HepG2 (cell line): ENCODE measurements around the gene DHRS11. TPM values are rescaled to one million over a fixed set of nuclear protein-coding genes. Genes with fewer than 3 reads are reported as not detected.

ENCODE experiments used
- IRF2 ChIP-seq: IDR thresholded peaks from 2 replicates; pipeline ENCODE4 v1.6.1; 2018; ENCODE audit warnings: missing genetic modification reagents, missing compliant biosample characterization
- KDM6A ChIP-seq: IDR thresholded peaks from 2 replicates; pipeline ENCODE4 v1.6.1; 2016; ENCODE audit warnings: low read depth
- KMT2B ChIP-seq: IDR thresholded peaks from 2 replicates; pipeline ENCODE4 v1.6.1; 2016; ENCODE audit warnings: missing genetic modification reagents, missing compliant biosample characterization
- LBX2 ChIP-seq: sonication (generic); formaldehyde crosslinking; IDR thresholded peaks from 2 replicates; pipeline ENCODE4 v1.5.0; 2020; ENCODE audit warnings: missing genetic modification reagents, mild to moderate bottlenecking, borderline replicate concordance
- NFIC ChIP-seq: IDR thresholded peaks from 2 replicates; pipeline ENCODE4 v1.6.1; 2012; ENCODE audit warnings: mild to moderate bottlenecking, low read length, inconsistent platforms
- NFYB ChIP-seq: sonication (generic); formaldehyde crosslinking; IDR thresholded peaks from 2 replicates; pipeline ENCODE4 v1.4.0; 2020; ENCODE audit warnings: missing genetic modification reagents
- PCBP2 ChIP-seq: fragments of 200-400 bp; formaldehyde crosslinking; optimal IDR thresholded peaks from 2 replicates; pipeline ENCODE3; 2018; ENCODE audit warnings: low read length, low read depth; ENCODE audit not compliant: poor library complexity, severe bottlenecking
- PHF5A ChIP-seq: IDR thresholded peaks from one replicate; pipeline ENCODE4 v1.6.1; 2018; ENCODE audit warnings: low read depth, missing genetic modification reagents; ENCODE audit not compliant: unreplicated experiment
- RAD51 ChIP-seq: fragments of 450-650 bp; IDR thresholded peaks from 2 replicates; pipeline ENCODE4 v1.6.1; 2016; ENCODE audit warnings: borderline replicate concordance
- RFX1 ChIP-seq: fragments of 450-650 bp; IDR thresholded peaks from 2 replicates; pipeline ENCODE4 v1.6.1; 2017
- RNF2 ChIP-seq: fragments of 450-650 bp; conservative IDR thresholded peaks from 2 replicates; pipeline ENCODE4 v1.6.1; 2016; ENCODE audit warnings: low read depth
- RXRA ChIP-seq: sonication (generic); formaldehyde crosslinking; IDR thresholded peaks from 2 replicates; pipeline ENCODE4 v1.5.1; 2020; ENCODE audit warnings: missing genetic modification reagents
- SOX13 ChIP-seq, 3 experiments: fragments of 450-650 bp in 1 of 3; sonication (generic) in 1 of 3; formaldehyde crosslinking in 1 of 3; IDR thresholded peaks in 2 of 3; conservative IDR thresholded peaks in 1 of 3; 2 replicates each; pipeline versions ENCODE4 v1.5.0 to v1.6.1; 2016 to 2020; ENCODE audit warnings: antibody characterized with exemption in 1 of 3, mild to moderate bottlenecking in 1 of 3, missing compliant biosample characterization in 1 of 3, missing genetic modification reagents in 1 of 3, moderate library complexity in 1 of 3
- SP5 ChIP-seq: IDR thresholded peaks from 2 replicates; pipeline ENCODE4 v1.6.1; 2016; ENCODE audit warnings: low read depth, borderline replicate concordance
- TARDBP ChIP-seq: sonication (generic); formaldehyde crosslinking; IDR thresholded peaks from 2 replicates; pipeline ENCODE4 v1.8.0; 2022; ENCODE audit warnings: mild to moderate bottlenecking, missing genetic modification reagents
- TIGD3 ChIP-seq: sonication (generic); formaldehyde crosslinking; IDR thresholded peaks from 2 replicates; pipeline ENCODE4 v1.5.1; 2020; ENCODE audit warnings: mild to moderate bottlenecking, missing genetic modification reagents, borderline replicate concordance
- ZFP36L1 ChIP-seq: sonication (generic); formaldehyde crosslinking; IDR thresholded peaks from 2 replicates; pipeline ENCODE4 v1.8.0; 2022; ENCODE audit warnings: mild to moderate bottlenecking, missing genetic modification reagents, moderate library complexity
- ZFY ChIP-seq: sonication (generic); formaldehyde crosslinking; IDR thresholded peaks from 2 replicates; pipeline ENCODE4 v1.4.0; 2020; ENCODE audit warnings: missing genetic modification reagents
- ZNF143 ChIP-seq: sonication (generic); formaldehyde crosslinking; IDR thresholded peaks from 2 replicates; pipeline ENCODE4 v1.4.0; 2020; ENCODE audit warnings: missing genetic modification reagents
- ZNF207 ChIP-seq: fragments of 450-650 bp; IDR thresholded peaks from 2 replicates; pipeline ENCODE4 v1.6.1; 2016; ENCODE audit warnings: antibody characterized with exemption, borderline replicate concordance
- ZNF253 ChIP-seq: sonication (generic); formaldehyde crosslinking; IDR thresholded peaks from 2 replicates; pipeline ENCODE4 v1.8.0; 2022; ENCODE audit warnings: mild to moderate bottlenecking, missing genetic modification reagents, borderline replicate concordance
- ZNF256 ChIP-seq: sonication (generic); formaldehyde crosslinking; conservative IDR thresholded peaks from 2 replicates; pipeline ENCODE4 v1.4.0; 2020; ENCODE audit warnings: missing genetic modification reagents
- ZNF549 ChIP-seq: sonication (generic); formaldehyde crosslinking; IDR thresholded peaks from 2 replicates; pipeline ENCODE4 v1.5.0; 2020; ENCODE audit warnings: missing genetic modification reagents
- ZNF576 ChIP-seq: sonication (generic); formaldehyde crosslinking; IDR thresholded peaks from 2 replicates; pipeline ENCODE4 v1.4.0; 2020; ENCODE audit warnings: mild to moderate bottlenecking, missing genetic modification reagents
- ZNF839 ChIP-seq: sonication (generic); formaldehyde crosslinking; IDR thresholded peaks from 2 replicates; pipeline ENCODE4 v1.4.0; 2020; ENCODE audit warnings: missing genetic modification reagents, mild to moderate bottlenecking, borderline replicate concordance
- ZUFSP ChIP-seq: sonication (generic); formaldehyde crosslinking; IDR thresholded peaks from 2 replicates; pipeline ENCODE4 v1.9.0; 2021; ENCODE audit warnings: missing genetic modification reagents, mild to moderate bottlenecking, borderline replicate concordance
- polyA plus RNA-seq, 8 experiments: library from polyadenylated mRNA; depleted of rRNA in 3 of 8; stranded (reverse) in 7 of 8; unstranded in 1 of 8; fragments of >200 nt; fragmentation: Illumina TruSeq in 4 of 8; extraction: Trizol in 4 of 8; gene quantifications; 2 replicates each; pipeline versions ENCODE4 v1.2.1 to v1.2.3, GENCODE V29; 2011 to 2016; ENCODE audit warnings: low read depth in 4 of 8, missing spikeins in 1 of 8, mixed read lengths in 1 of 8; ENCODE audit not compliant: insufficient read depth in 1 of 8
- total RNA-seq, 5 experiments: library from RNA; depleted of rRNA; stranded (reverse); fragments of >200 nt; fragmentation: Illumina TruSeq; extraction: Trizol; gene quantifications; 2 replicates each; pipeline ENCODE4 v1.2.3, GENCODE V29; 2016; ENCODE audit warnings: low read depth in 1 of 5

DHRS11 gene
- total and polyA plus RNA-seq, 2 of the 13 experiments (the other 11 are each of a cell fraction or from before 2014, with no cell fraction given), result 28.4 to 41.9 TPM

- TF ChIP-seq ZNF256 (CRISPR knock-in tag), result no peak
- TF ChIP-seq ZUFSP (CRISPR knock-in tag), result no peak
- no peak for TF ChIP-seq NFIC
- TF ChIP-seq RFX1, result no peak
- TF ChIP-seq IRF2, result peak; percentile 68
- peak; percentile 95 for TF ChIP-seq ZFY (CRISPR knock-in tag)
- TF ChIP-seq ZNF207, result no peak
- TF ChIP-seq ZNF839 (CRISPR knock-in tag), result no peak
- no peak for TF ChIP-seq ZNF143 (CRISPR knock-in tag)
- TF ChIP-seq TIGD3, result no peak
- peak; percentile 82 for TF ChIP-seq NFYB (CRISPR knock-in tag)
- peak; percentile 59 for TF ChIP-seq SP5 (CRISPR knock-in tag)
- TF ChIP-seq LBX2 (CRISPR knock-in tag), result no peak
- TF ChIP-seq PHF5A, result peak; percentile 83
- TF ChIP-seq RNF2, result no peak
- TF ChIP-seq RAD51, result no peak
- no peak for TF ChIP-seq ZNF576 (CRISPR knock-in tag)
- TF ChIP-seq SOX13 (IDR thresholded peaks at IDR 0.05), result no peak
- peak in 1 of 2 experiments; percentile 12; a peak in 1 of 4 replicates for TF ChIP-seq SOX13 (CRISPR knock-in tag; conservative IDR thresholded peaks at IDR 0.05 in 1 of 2, IDR thresholded peaks at IDR 0.05 in 1 of 2)
- TF ChIP-seq TARDBP (CRISPR knock-in tag), result peak; percentile 72; the same call in 1 of the 2 replicates
- no peak for TF ChIP-seq KDM6A
- peak; percentile 52; the same call in 1 of the 2 replicates for TF ChIP-seq ZNF253
- no peak for TF ChIP-seq ZFP36L1
- no peak for TF ChIP-seq RXRA (CRISPR knock-in tag)
- TF ChIP-seq PCBP2, result no peak
- no peak for TF ChIP-seq ZNF549 (CRISPR knock-in tag)
- TF ChIP-seq KMT2B (CRISPR knock-in tag), result peak; percentile 96
These were observed 45.9 kb upstream of the DHRS11 start (continued) for GRCh38 chr17:36545465-36546417.
